SK-N-DZ (cell line): ENCODE measurements around the gene NTRK3.

Experiments used
- DNase-seq: peaks from one replicate; pipeline ENCODE4 v3.0.0-alpha.2; 2015; ENCODE audit warnings: low spot score
- small RNA-seq, 2 experiments: library from RNA; depleted of rRNA; stranded (forward); fragments of <200 nt; gene quantifications; one replicate each; pipeline ENCODE3, GENCODE V24; 2014

Gene NTRK3

DNA sequence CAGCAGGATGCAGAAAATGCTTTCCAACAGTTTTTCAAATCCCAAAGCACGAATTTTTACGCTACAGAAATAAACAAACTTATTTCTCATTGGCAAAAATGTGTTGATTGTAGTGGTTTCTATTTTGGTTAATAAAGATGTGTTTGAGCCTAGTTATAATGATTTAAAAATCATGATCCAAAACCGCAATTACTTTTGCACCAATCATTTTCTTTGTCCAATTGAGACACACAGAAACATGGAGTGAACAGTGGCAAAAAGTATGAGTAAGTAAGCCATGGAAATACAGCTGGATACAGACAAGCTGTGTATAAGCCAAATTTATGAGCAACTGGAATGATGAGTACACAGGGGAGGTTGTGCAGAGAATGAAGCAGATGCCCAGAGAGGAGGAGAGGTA is 427.9 kb downstream of the NTRK3 start:
- no peak for DNase-seq

GRCh38 chr15:87827131-87827530 is 429.4 kb downstream of the NTRK3 start:
- DNase-seq, result no peak

DNA sequence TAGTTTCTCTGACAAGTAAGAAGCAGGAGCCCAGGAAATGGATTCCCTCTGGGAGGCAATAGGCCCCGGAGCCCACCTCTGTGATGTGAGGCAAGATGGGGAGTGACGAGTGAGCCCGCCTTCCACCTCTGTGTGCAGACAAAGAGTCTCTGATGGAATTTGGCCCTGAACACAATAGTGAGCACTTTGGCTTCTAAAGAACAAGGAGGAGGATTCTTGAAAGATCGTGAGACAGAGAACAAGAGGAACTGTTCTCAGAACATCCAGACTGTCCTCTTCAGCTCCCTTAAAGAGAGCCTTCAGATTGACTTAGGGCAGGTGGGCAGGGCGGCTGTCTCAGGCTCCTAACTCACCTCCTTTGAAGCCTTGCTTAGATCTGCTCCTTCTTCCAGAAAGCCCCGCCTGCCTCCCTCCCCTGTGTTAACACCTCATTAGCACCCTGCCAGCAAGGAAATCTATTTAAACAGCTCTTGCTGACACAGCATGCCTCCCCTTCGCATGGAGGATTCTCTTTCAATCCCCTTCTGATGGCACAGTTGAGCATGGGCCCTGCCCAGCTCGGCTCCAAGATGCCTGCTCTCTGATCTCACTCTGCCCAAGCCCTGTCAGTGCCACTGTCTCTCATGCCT is 430.3 kb downstream of the NTRK3 start:
- no peak for DNase-seq

DNA sequence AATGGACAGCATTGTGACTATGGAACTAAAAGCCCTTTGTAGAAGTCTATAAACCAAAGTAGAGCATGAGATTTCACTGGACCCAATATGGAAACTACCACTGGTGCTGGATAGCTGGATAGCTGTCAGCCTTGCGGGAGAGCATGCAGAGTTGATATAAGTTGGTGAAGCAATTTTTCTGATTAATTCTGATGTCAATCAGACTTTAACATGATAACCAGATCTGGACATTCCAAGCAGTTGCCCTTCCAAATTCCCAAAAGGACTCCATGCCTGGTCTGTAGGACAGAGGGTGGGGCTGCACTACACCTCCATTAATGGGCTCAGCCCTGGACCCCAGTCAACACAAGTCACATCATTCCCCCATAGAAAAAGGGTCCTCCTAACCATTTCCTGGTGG is 437.8 kb downstream of the NTRK3 start:
- DNase-seq, result no peak

DNA sequence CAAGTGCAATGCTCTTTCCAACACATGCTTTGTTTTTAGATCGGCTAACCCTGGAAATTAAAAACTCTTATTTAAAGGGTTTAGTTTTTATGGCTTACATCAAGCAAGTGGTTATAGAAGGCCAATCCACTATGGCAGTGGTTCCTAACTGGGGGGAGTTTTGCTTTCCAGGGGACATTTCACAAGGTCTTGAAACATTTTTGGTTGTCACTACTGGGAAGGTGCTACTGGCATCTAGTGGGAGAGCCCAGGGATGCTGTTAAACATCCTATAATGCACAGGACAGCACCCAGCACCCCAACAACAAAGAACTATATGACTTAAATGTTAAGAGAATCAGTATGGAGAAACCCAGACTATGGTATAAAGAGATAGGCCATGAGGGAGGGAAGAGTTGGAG is 439.0 kb downstream of the NTRK3 start:
- DNase-seq, result no peak

- no peak for DNase-seq
Observed at GRCh38 chr15:87816811-87817210, 439.7 kb downstream of the NTRK3 start.

GRCh38 chr15:87816016-87816415 is 440.5 kb downstream of the NTRK3 start:
- DNase-seq, result no peak

Small RNA genes within 50 kb of the gene (small RNA-seq; reads per million reads assigned to genes)
- 0 reads per million in 2 experiments for gene MED28P6
